Measurements from ENCODE around the gene PDSS2.

DNA sequence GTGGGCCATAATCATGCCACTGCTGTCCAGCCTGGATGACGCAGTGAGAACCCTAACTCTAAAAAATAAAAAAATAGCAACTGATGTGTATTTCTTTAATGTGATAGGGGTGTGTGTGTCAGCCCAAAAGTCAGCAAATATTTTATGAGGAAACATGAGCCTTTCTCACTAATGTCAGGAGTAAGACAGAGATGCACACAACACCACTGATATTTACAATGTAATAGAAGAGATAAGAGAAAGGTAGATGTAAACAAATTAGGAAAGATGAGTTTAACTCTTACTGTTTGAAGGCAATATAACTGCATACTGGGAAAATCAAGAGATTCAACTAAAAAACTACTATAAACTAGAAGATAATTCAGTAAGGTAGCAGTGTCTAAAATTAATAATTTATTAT, 244.0 kb downstream of the PDSS2 start:
- TF ChIP-seq POLR2A (IDR thresholded peaks at IDR 0.05) (no peak), POLR2AphosphoS5 (IDR thresholded peaks at IDR 0.05) (no peak)
- TF ChIP-seq, protein P1, sequence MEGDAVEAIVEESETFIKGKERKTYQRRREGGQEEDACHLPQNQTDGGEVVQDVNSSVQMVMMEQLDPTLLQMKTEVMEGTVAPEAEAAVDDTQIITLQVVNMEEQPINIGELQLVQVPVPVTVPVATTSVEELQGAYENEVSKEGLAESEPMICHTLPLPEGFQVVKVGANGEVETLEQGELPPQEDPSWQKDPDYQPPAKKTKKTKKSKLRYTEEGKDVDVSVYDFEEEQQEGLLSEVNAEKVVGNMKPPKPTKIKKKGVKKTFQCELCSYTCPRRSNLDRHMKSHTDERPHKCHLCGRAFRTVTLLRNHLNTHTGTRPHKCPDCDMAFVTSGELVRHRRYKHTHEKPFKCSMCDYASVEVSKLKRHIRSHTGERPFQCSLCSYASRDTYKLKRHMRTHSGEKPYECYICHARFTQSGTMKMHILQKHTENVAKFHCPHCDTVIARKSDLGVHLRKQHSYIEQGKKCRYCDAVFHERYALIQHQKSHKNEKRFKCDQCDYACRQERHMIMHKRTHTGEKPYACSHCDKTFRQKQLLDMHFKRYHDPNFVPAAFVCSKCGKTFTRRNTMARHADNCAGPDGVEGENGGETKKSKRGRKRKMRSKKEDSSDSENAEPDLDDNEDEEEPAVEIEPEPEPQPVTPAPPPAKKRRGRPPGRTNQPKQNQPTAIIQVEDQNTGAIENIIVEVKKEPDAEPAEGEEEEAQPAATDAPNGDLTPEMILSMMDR (IDR thresholded peaks at IDR 0.05 in 8 of 11, conservative IDR thresholded peaks at IDR 0.05 in 3 of 11): no peak
